Measurements from ENCODE around the gene FBXO36. TPM values are rescaled to one million over a fixed set of nuclear protein-coding genes. Genes with fewer than 3 reads are reported as not detected.

Gene FBXO36
- 1.6 and 1.8 TPM in 2 replicates for total RNA-seq

GRCh38 chr2:229922449-229923386 is at the start of gene FBXO36:
Gene FBXO36 (plus strand): TSS chr2:229922503. CDS start chr2:229922514, 11 bp downstream.

GRCh38 chr2:229921892-229922448 is 333 bp upstream of the FBXO36 start, which contains the start of gene TRIP12:
Gene TRIP12 (minus strand): TSS chr2:229922009. CDS start chr2:229880079, 41,930 bp downstream.

Other genes starting within 250 kb of the FBXO36 start
- gene DNER, start 207.9 kb upstream of the FBXO36 start, total RNA-seq: under 0.01 TPM in 1 of 2 replicates, not detected in the other
- 262 and 271 TPM in 2 replicates for gene TRIP12, start 494 bp upstream of the FBXO36 start, total RNA-seq
- under 0.01 and 0.09 TPM in 2 replicates for gene SLC16A14, start 146.4 kb downstream of the FBXO36 start, total RNA-seq

Measured in dermis lymphatic vessel endothelial cell (primary cell).